ENCODE measurements around the gene C3orf49. TPM values are rescaled to one million over a fixed set of nuclear protein-coding genes. Genes with fewer than 3 reads are reported as not detected.

C3orf49 gene
- total and polyA plus RNA-seq, 9 of the 15 experiments (the other 6 are each of a cell fraction or from before 2014, with no cell fraction given), result not detected

- ATAC-seq (no peak), DNase-seq (ENCODE audit: extremely low read depth in 1 of 4, low spot score in 3 of 4) (no peak), FAIRE-seq (no peak)
- no peak overlapping the region for H3K9ac ChIP-seq (ENCODE audit: insufficient read depth in 1 of 2, low read depth in 2 of 2, low read length in 2 of 2)
- POLR2A ChIA-PET, result no interaction called here
- H3K4me3 ChIP-seq, result no peak overlapping the region
- intact Hi-C loops (cut with micrococcal nuclease), result loop anchor here (10.0 kb wide), 1 partner anchor 98 kb away; no protein-coding TSS in a partner anchor
- H3K27ac ChIP-seq (ENCODE audit: extremely low read depth, low read depth, low read length), result no peak overlapping the region
- H3K4me1 ChIP-seq (replicated peaks in 1 of 2; ENCODE audit: control insufficient read depth in 2 of 2, insufficient read depth in 2 of 2, low read length in 2 of 2), result peaks cover 3 to 4% of the 10 kb centered on the region in 2 experiments; a peak in 4 of 5 replicates
- no peak overlapping the region for H2AFZ ChIP-seq (ENCODE audit: low read depth, low read length)
- TF ChIP-seq ATF3 (IDR thresholded peaks at IDR 0.05), result no peak
- no peak for TF ChIP-seq ATF3 (CRISPR knock-in tag; conservative IDR thresholded peaks at IDR 0.05)
- no peak for TF ChIP-seq ELK3 (CRISPR knock-in tag; IDR thresholded peaks at IDR 0.05)
- no peak for TF ChIP-seq TAF1 (IDR thresholded peaks at IDR 0.05; ENCODE audit: control insufficient read depth, extremely low read depth, insufficient read depth, low read length, severe bottlenecking)
- TF ChIP-seq ZNF121 (CRISPR knock-in tag; conservative IDR thresholded peaks at IDR 0.05), result no peak
- TF ChIP-seq NEUROD1 (IDR thresholded peaks at IDR 0.05; ENCODE audit: borderline replicate concordance, low read depth, low read length, partially characterized antibody), result no peak
- no peak for TF ChIP-seq HNRNPK (IDR thresholded peaks at IDR 0.05; ENCODE audit: low read depth, low read length, poor library complexity, severe bottlenecking)
- TF ChIP-seq EZH2 (IDR thresholded peaks at IDR 0.05; ENCODE audit: borderline replicate concordance, low read depth, low read length), result no peak
- TF ChIP-seq ZC3H4 (CRISPR knock-in tag; IDR thresholded peaks at IDR 0.05; ENCODE audit: borderline replicate concordance), result no peak
- TF ChIP-seq ARID4B (CRISPR knock-in tag; IDR thresholded peaks at IDR 0.05), result no peak
- no peak for TF ChIP-seq PATZ1 (CRISPR knock-in tag; IDR thresholded peaks at IDR 0.05; ENCODE audit: borderline replicate concordance)
- TF ChIP-seq PTBP1 (IDR thresholded peaks at IDR 0.05; ENCODE audit: low read depth, low read length), result no peak
- in situ Hi-C loops (cut with MboI), result no loop called here
- H3K27me3 ChIP-seq (ENCODE audit: control insufficient read depth in 2 of 2, insufficient read depth in 2 of 2, low read length in 2 of 2), result no peaks in the 10 kb centered on the region
- no peaks in the 10 kb centered on the region for H3K9me1 ChIP-seq (ENCODE audit: control insufficient read depth, insufficient read depth, low read length)
- CTCF ChIA-PET (ENCODE audit: low intra/inter-chr PET ratio), result no interaction called here
- no peaks in the 10 kb centered on the region for H4K20me1 ChIP-seq (replicated peaks; ENCODE audit: control insufficient read depth, insufficient read depth, low read length)
- H3K79me2 ChIP-seq (ENCODE audit: control insufficient read depth, insufficient read depth, low read length), result peaks cover 79% of the 10 kb centered on the region
- no peak overlapping the region for H3K4me2 ChIP-seq (ENCODE audit: insufficient read depth, low read length)
- H3K36me3 ChIP-seq (ENCODE audit: control insufficient read depth, insufficient read depth, low read length), result peaks cover 8% of the 10 kb centered on the region; the same call in 1 of the 3 replicates
- BruUV-seq (replicated peaks), result no TSS peak
- no CpG with 5 or more reads among the region's 1 CpG for WGBS (ENCODE audit: insufficient coverage, low coverage, missing lambda C conversion rate)
- no peaks in the 10 kb centered on the region for H3K9me3 ChIP-seq (replicated peaks; ENCODE audit: control insufficient read depth, insufficient read depth, low read depth, low read length)
Observed at GRCh38 chr3:63867225-63867624, 48.1 kb downstream of the C3orf49 start.

Measured in K562 (cell line).